GM12878 (cell line): Measurements from ENCODE around the gene FBLIM1. TPM values are rescaled to one million over a fixed set of nuclear protein-coding genes. Genes with fewer than 3 reads are reported as not detected.

Experiments
- ATAC-seq: fragments of 200-7000 bp; cut with Tn5 transposase; 3 replicates; pipeline ENCODE4 v1.9.1; 2020; ENCODE audit warnings: mild to moderate bottlenecking, moderate library complexity
- BruUV-seq: library from RNA; stranded (reverse); fragments of 400-500 nt; replicated peaks from 2 replicates; lab custom pipeline; 2021; lab: Mats Ljungman, UMichigan
- CTCF ChIA-PET: fragments of 300-600 bp; sonication (Branson Sonifier 250); formaldehyde crosslinking; extraction: SDS; loops from one replicate; lab custom pipeline; 2021; ENCODE audit warnings: inconsistent platforms; lab: Yijun Ruan, JAX
- POLR2A ChIA-PET: fragments of 350-600 bp; formaldehyde crosslinking; extraction: SDS; loops from one replicate; lab custom pipeline; 2021; ENCODE audit warnings: inconsistent platforms; lab: Charles Lee
- RAD21 ChIA-PET: fragments of 300-600 bp; sonication (Branson Sonifier 250); formaldehyde crosslinking; loops from one replicate; lab custom pipeline; 2023; ENCODE audit warnings: antibody characterized with exemption; ENCODE audit not compliant: unreplicated experiment; lab: Charles Lee
- SMC1A ChIA-PET: fragments of 300-600 bp; sonication (Branson Sonifier 250); formaldehyde crosslinking; loops from one replicate; lab custom pipeline; 2023; ENCODE audit not compliant: unreplicated experiment, uncharacterized antibody; lab: Charles Lee
- DNase-seq: peaks from one replicate; pipeline ENCODE4 v3.0.0-alpha.2; 2011; ENCODE audit warnings: low read depth, low spot score
- FAIRE-seq: peaks from 3 replicates; lab custom pipeline; 2011; peaks lifted over from hg19 to GRCh38; lab: Jason Lieb, UNC
- H2AFZ ChIP-seq: 2 replicates; pipeline ENCODE4 v1.6.0; 2011; ENCODE audit warnings: low read depth, low read length, control low read depth; ENCODE audit not compliant: control insufficient read depth
- H3K27ac ChIP-seq: 2 replicates; pipeline ENCODE4 v1.5.1; 2011; ENCODE audit warnings: control low read depth; ENCODE audit not compliant: control insufficient read depth, insufficient read depth
- H3K27me3 ChIP-seq, 2 experiments: replicated peaks in 1 of 2; 2 replicates each; pipeline versions ENCODE4 v1.6.0 to v1.6.1; 2011; ENCODE audit warnings: low read length in 1 of 2; ENCODE audit not compliant: control insufficient read depth in 2 of 2, insufficient read depth in 2 of 2
- H3K36me3 ChIP-seq, 2 experiments: 2 replicates each; pipeline ENCODE4 v1.5.1; 2011; ENCODE audit warnings: low read length in 1 of 2; ENCODE audit not compliant: control insufficient read depth in 2 of 2, insufficient read depth in 2 of 2
- H3K4me1 ChIP-seq: 2 replicates; pipeline ENCODE4 v1.6.1; 2011; ENCODE audit warnings: mild to moderate bottlenecking, low read length, moderate library complexity, mixed read lengths; ENCODE audit not compliant: control insufficient read depth, insufficient read depth
- H3K4me2 ChIP-seq: 2 replicates; pipeline ENCODE4 v1.6.0; 2011; ENCODE audit warnings: control low read depth; ENCODE audit not compliant: control insufficient read depth, insufficient read depth
- H3K4me3 ChIP-seq: fragments of 200-600 bp; sonication (generic); 2 replicates; pipeline ENCODE4 v1.5.1; 2016
- H3K79me2 ChIP-seq: 2 replicates; pipeline ENCODE4 v1.6.0; 2011; ENCODE audit warnings: low read length; ENCODE audit not compliant: control insufficient read depth, insufficient read depth
- H3K9ac ChIP-seq: 2 replicates; pipeline ENCODE4 v1.8.0; 2011; ENCODE audit warnings: low read length, control low read depth, mixed read lengths; ENCODE audit not compliant: control insufficient read depth, insufficient read depth
- H3K9me3 ChIP-seq: replicated peaks from 3 replicates; pipeline ENCODE4 v1.5.1; 2011; ENCODE audit warnings: mild to moderate bottlenecking, low read length; ENCODE audit not compliant: control insufficient read depth, insufficient read depth
- H4K20me1 ChIP-seq: 2 replicates; pipeline ENCODE4 v1.6.0; 2011; ENCODE audit not compliant: control insufficient read depth, insufficient read depth
- ATF7 ChIP-seq: fragments of 450-650 bp; IDR thresholded peaks from 2 replicates; pipeline ENCODE4 v1.6.1; 2016; ENCODE audit warnings: low read depth, mild to moderate bottlenecking
- BACH1 ChIP-seq: fragments of 450-650 bp; IDR thresholded peaks from 2 replicates; pipeline ENCODE4 v1.6.1; 2017; ENCODE audit warnings: mild to moderate bottlenecking, borderline replicate concordance
- BCLAF1 ChIP-seq: fragments of 450-650 bp; IDR thresholded peaks from 2 replicates; pipeline ENCODE4 v1.6.1; 2017; ENCODE audit warnings: antibody characterized with exemption, mild to moderate bottlenecking, moderate library complexity
- CBFB ChIP-seq: IDR thresholded peaks from 2 replicates; pipeline ENCODE4 v1.6.1; 2016; ENCODE audit warnings: antibody characterized with exemption, low read depth
- CTCF ChIP-seq, 3 experiments: IDR thresholded peaks in 2 of 3; conservative IDR thresholded peaks in 1 of 3; 2 replicates each; pipeline ENCODE4 v1.5.1; 2011; ENCODE audit warnings: low read depth in 3 of 3, low read length in 3 of 3, mild to moderate bottlenecking in 3 of 3, control low read depth in 2 of 3, moderate library complexity in 2 of 3, inconsistent platforms in 1 of 3, mixed read lengths in 1 of 3; ENCODE audit not compliant: control insufficient read depth in 2 of 3, insufficient read depth in 1 of 3; ENCODE audit errors: extremely low read depth in 1 of 3
- ELK1 ChIP-seq: IDR thresholded peaks from 2 replicates; pipeline ENCODE4 v1.6.1; 2012; ENCODE audit warnings: low read depth, low read length, improper control_type of control experiment
- EP300 ChIP-seq, 2 experiments: fragments of 150-350 bp in 1 of 2; IDR thresholded peaks; 2 replicates each; pipeline ENCODE4 v1.6.1; 2011 to 2012; ENCODE audit warnings: low read depth in 2 of 2, low read length in 2 of 2, borderline replicate concordance in 1 of 2, improper control_type of control experiment in 1 of 2, inconsistent platforms in 1 of 2; ENCODE audit not compliant: control insufficient read depth in 1 of 2
- FOXM1 ChIP-seq: IDR thresholded peaks from 2 replicates; pipeline ENCODE4 v1.6.1; 2012; ENCODE audit warnings: low read depth, mild to moderate bottlenecking, inconsistent platforms, low read length, moderate library complexity
- MYB ChIP-seq: fragments of 150-350 bp; IDR thresholded peaks from 2 replicates; pipeline ENCODE4 v1.6.1; 2014; ENCODE audit warnings: mild to moderate bottlenecking, low read depth, low read length, borderline replicate concordance
- NRF1 ChIP-seq: conservative IDR thresholded peaks from 2 replicates; pipeline ENCODE4 v1.6.1; 2011; ENCODE audit warnings: mild to moderate bottlenecking, low read depth, low read length, improper control_type of control experiment
- RBBP5 ChIP-seq: fragments of 200-600 bp; sonication (generic); conservative IDR thresholded peaks from 2 replicates; pipeline ENCODE4 v1.6.1; 2016
- RFX5 ChIP-seq: IDR thresholded peaks from 2 replicates; pipeline ENCODE4 v1.6.1; 2011; ENCODE audit warnings: low read depth, low read length, improper control_type of control experiment
- SP1 ChIP-seq: IDR thresholded peaks from one replicate; pipeline ENCODE4 v1.6.1; 2011; ENCODE audit warnings: low read depth, low read length
- TBL1XR1 ChIP-seq: IDR thresholded peaks from 2 replicates; pipeline ENCODE4 v1.6.1; 2012; ENCODE audit warnings: low read depth, low read length, improper control_type of control experiment
- TCF7 ChIP-seq: IDR thresholded peaks from 2 replicates; pipeline ENCODE4 v1.6.1; 2014; ENCODE audit warnings: antibody characterized with exemption, borderline replicate concordance
- WGBS: methylation state at CpG from one replicate; pipeline ENCODE4 v1.1.6; 2016; ENCODE audit warnings: low lambda C conversion rate; ENCODE audit not compliant: insufficient replicate concordance, insufficient coverage; ENCODE audit errors: missing lambda C conversion rate; 5-methylcytosine and 5-hydroxymethylcytosine counted together
- in situ Hi-C: fragments of 300-500 bp; cut with MboI; formaldehyde crosslinking; loops from 9 replicates; pipeline ENCODE4 v1.14.3; 2018; ENCODE audit warnings: mixed read lengths
- intact Hi-C: fragments of 100-400 bp; cut with micrococcal nuclease; formaldehyde crosslinking; loops from one replicate; pipeline ENCODE4 v1.14.2; 2022; ENCODE audit not compliant: unreplicated experiment
- polyA plus RNA-seq, 11 experiments: library from polyadenylated mRNA; depleted of rRNA in 4 of 11; unstranded in 6 of 11; stranded (reverse) in 5 of 11; fragments of >200 nt; fragmentation: Nextera tagmentation in 4 of 11; fragmentation: Illumina TruSeq in 1 of 11; extraction: Ambion mirVana in 4 of 11; extraction: Trizol in 1 of 11; gene quantifications; 1 replicate in 1 of 11; 2 replicates in 10 of 11; pipeline versions ENCODE4 v1.2.1 to v1.2.3, GENCODE V29; 2011 to 2016; ENCODE audit warnings: inconsistent platforms in 2 of 11, missing spikeins in 2 of 11, low read depth in 1 of 11
- total RNA-seq, 4 experiments: library from RNA; depleted of rRNA in 3 of 4; stranded (reverse); fragments of >200 nt in 3 of 4; fragmentation: Illumina TruSeq in 1 of 4; extraction: Trizol in 1 of 4; gene quantifications; 2 replicates each; pipeline versions ENCODE4 v1.2.1 to v1.2.3, GENCODE V29; 2013 to 2021

Gene FBLIM1
- total and polyA plus RNA-seq, 10 of the 15 experiments (the other 5 are each of a cell fraction or from before 2014, with no cell fraction given): 0.03 to 0.13 TPM; not detected in 8

GRCh38 chr1:15727424-15727823 lies 31.2 kb upstream of the FBLIM1 start (continued):
- TF ChIP-seq NRF1: no peak

GRCh38 chr1:15727866-15728534 lies 30.6 kb upstream of the FBLIM1 start:
- ChIA-PET CTCF (no interaction called here), POLR2A (no interaction called here), SMC1A (no interaction called here), RAD21 (no interaction called here)
- no peaks in the 10 kb centered on the region for H3K27me3 ChIP-seq
- intact Hi-C loops: no loop called here
- DNase-seq (no peak), ATAC-seq (no peak), FAIRE-seq (no peak)
- H3K9ac ChIP-seq: no peak overlapping the region
- no peaks in the 10 kb centered on the region for H3K9me3 ChIP-seq
- peaks cover 18 to 32% of the 10 kb centered on the region in 2 experiments for H3K36me3 ChIP-seq
- no peak overlapping the region for H3K27ac ChIP-seq
- no peak overlapping the region for H3K4me3 ChIP-seq
- H2AFZ ChIP-seq: no peak overlapping the region
- WGBS: 98% methylated on average over 23 of the region's 23 CpGs
- H3K79me2 ChIP-seq: no peaks in the 10 kb centered on the region
- H3K4me1 ChIP-seq: no peaks in the 10 kb centered on the region
- BruUV-seq: no TSS peak
- in situ Hi-C loops: no loop called here
- H4K20me1 ChIP-seq: no peaks in the 10 kb centered on the region
- H3K4me2 ChIP-seq: no peak overlapping the region
- TF ChIP-seq CTCF (IDR thresholded peaks at IDR 0.05 in 2 of 3, conservative IDR thresholded peaks at IDR 0.05 in 1 of 3; ENCODE audit: control insufficient read depth in 2 of 3, extremely low read depth in 1 of 3, insufficient read depth in 1 of 3, low read depth in 3 of 3, low read length in 3 of 3) (no peak), TCF7 (no peak), EP300 (IDR thresholded peaks at IDR 0.05; ENCODE audit: borderline replicate concordance in 1 of 2, control insufficient read depth in 1 of 2, low read depth in 2 of 2, low read length in 2 of 2) (no peak), ELK1 (no peak), BACH1 (no peak), RBBP5 (no peak), RFX5 (no peak), TBL1XR1 (no peak), ATF7 (no peak), MYB (no peak), FOXM1 (no peak), CBFB (no peak), BCLAF1 (no peak), SP1 (no peak)
